ENCODE data around the gene TYRO3.
"Not testable (repeated sequence)": the region's sequence is repeated elsewhere in the genome, so short reads cannot be mapped to it uniquely, and the experiment has no call there.

TYRO3 gene

DNA sequence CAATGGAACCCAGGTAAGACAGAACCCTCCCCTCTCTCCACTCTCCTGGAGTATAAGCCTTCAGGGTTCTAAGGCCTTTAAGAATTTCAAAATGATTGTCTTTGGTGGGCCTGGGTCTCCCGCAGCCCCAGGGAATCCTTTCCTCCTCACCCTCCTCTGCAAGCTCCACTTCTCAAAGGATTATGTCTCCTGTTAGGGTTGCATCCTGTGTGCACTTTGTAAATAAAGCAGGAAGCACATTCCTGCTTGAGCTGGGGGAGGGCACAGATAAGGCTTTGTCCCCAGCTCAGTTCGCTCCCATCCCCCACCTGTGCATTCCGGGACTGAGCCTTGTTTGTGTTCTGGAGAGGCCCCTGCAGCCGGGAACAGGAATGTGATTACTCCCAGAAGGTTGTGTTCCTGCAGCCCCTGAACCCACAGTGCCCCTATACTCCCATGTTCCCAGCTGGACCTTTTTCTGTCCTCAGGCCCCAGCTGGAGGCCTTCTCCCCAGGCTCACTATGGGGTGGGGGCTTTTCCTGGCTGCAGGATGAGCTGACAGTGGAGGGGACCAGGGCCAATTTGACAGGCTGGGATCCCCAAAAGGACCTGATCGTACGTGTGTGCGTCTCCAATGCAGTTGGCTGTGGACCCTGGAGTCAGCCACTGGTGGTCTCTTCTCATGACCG lies 9.5 kb downstream of the TYRO3 start:
- peak; percentile 99 for DNase-seq
- Histone ChIP-seq H3K4me1 (ENCODE audit: control insufficient read depth, low read depth, low read length) (peaks cover 38% of the 10 kb centered on the region), H3K4me3 (ENCODE audit: low read length) (no peak overlapping the region), H3K79me2 (ENCODE audit: control insufficient read depth, insufficient read depth, low read length) (no peaks in the 10 kb centered on the region), H2BK5ac (ENCODE audit: low read length) (peak overlapping the region; percentile 92), H2AK5ac (ENCODE audit: low read length) (peak overlapping the region; percentile 96), H3K9ac (ENCODE audit: low read length) (peak overlapping the region; percentile 66), H3K79me1 (ENCODE audit: low read length) (peaks cover 6% of the 10 kb centered on the region), H4K8ac (ENCODE audit: low read depth, low read length) (no peak overlapping the region), H3K4ac (ENCODE audit: low read depth, low read length) (peak overlapping the region; percentile 70), H3K36me3 (ENCODE audit: control insufficient read depth, insufficient read depth, low read length) (peaks cover 16% of the 10 kb centered on the region), H3K56ac (ENCODE audit: low read length) (peak overlapping the region; percentile 87), H2BK15ac (replicated peaks; ENCODE audit: low read depth) (peak overlapping the region; percentile 45), H2BK120ac (ENCODE audit: low read depth, low read length) (no peak overlapping the region), H3K23ac (ENCODE audit: low read length) (peak overlapping the region; percentile 97), H3K27me3 (ENCODE audit: insufficient read depth, low read length, poor library complexity) (no peaks in the 10 kb centered on the region), H4K5ac (ENCODE audit: low read length) (no peak overlapping the region), H3K18ac (ENCODE audit: low read length) (peak overlapping the region; percentile 89), H3K27ac (ENCODE audit: low read depth, low read length) (peak overlapping the region; percentile 98), H3K4me2 (ENCODE audit: low read length) (peak overlapping the region; percentile 45)
- WGBS (ENCODE audit: extremely low coverage, insufficient coverage, low lambda C conversion rate) = no CpG with 5 or more reads among the region's 8 CpGs

DNA sequence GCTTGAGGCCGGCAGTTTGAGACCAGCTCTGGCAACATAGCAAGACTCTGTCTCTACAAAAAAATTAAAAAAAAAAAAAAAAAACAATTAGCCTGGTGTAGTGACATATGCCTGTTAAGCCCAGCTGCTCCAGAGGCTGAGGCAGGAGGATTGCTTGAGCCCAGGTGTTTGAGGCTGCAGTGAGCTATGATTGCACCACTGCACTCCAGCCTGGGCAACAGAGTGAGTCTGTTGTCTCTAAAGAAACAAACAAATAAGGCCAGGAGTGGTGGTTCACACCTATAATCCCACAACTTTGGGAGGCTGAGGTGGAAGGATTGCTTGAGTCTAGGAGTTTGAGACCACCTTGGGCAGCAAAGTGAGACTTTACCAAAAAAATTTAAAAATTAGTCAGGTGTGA lies 10.2 kb downstream of the TYRO3 start:
- not testable (repeated sequence) for H2BK120ac ChIP-seq (ENCODE audit: low read depth, low read length); H2BK15ac ChIP-seq (replicated peaks; ENCODE audit: low read depth); H3K27ac ChIP-seq (ENCODE audit: low read depth, low read length); H2AK5ac ChIP-seq (ENCODE audit: low read length); H4K8ac ChIP-seq (ENCODE audit: low read depth, low read length); H3K79me1 ChIP-seq (ENCODE audit: low read length); H3K4ac ChIP-seq (ENCODE audit: low read depth, low read length); H4K5ac ChIP-seq (ENCODE audit: low read length); H3K23ac ChIP-seq (ENCODE audit: low read length); H3K9ac ChIP-seq (ENCODE audit: low read length); H3K56ac ChIP-seq (ENCODE audit: low read length); H3K27me3 ChIP-seq (ENCODE audit: insufficient read depth, low read length, poor library complexity); H2BK5ac ChIP-seq (ENCODE audit: low read length); H3K4me2 ChIP-seq (ENCODE audit: low read length); H3K79me2 ChIP-seq (ENCODE audit: control insufficient read depth, insufficient read depth, low read length); DNase-seq; H3K4me3 ChIP-seq (ENCODE audit: low read length)
- Histone ChIP-seq H3K18ac (ENCODE audit: low read length) (peak overlapping the region; percentile 51), H3K36me3 (ENCODE audit: control insufficient read depth, insufficient read depth, low read length) (peaks cover 20% of the 10 kb centered on the region), H3K4me1 (ENCODE audit: control insufficient read depth, low read depth, low read length) (peaks cover 35% of the 10 kb centered on the region)
- no CpG with 5 or more reads among the region's 1 CpG for WGBS (ENCODE audit: extremely low coverage, insufficient coverage, low lambda C conversion rate)

DNA sequence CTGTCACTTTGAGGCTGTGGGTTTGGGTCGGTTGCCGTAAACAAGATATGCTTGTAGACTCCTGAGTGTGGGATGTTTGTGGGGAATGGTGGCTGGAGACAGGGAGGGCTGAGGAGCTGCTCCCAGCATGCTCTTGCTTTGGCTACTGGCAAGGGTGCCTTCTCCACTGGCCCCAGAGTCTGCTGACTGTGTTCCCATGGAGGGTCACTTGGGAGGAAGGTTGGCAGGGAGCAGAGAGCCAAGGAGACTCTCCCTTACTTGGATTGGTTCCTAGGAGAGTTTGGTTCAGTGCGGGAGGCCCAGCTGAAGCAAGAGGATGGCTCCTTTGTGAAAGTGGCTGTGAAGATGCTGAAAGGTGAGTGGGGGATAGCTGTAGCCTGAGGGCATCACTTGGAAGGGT lies 11.8 kb downstream of the TYRO3 start:
- Histone ChIP-seq H3K79me2 (ENCODE audit: control insufficient read depth, insufficient read depth, low read length) (no peaks in the 10 kb centered on the region), H3K27ac (ENCODE audit: low read depth, low read length) (no peak overlapping the region), H2AK5ac (ENCODE audit: low read length) (no peak overlapping the region), H2BK15ac (replicated peaks; ENCODE audit: low read depth) (no peak overlapping the region), H4K8ac (ENCODE audit: low read depth, low read length) (no peak overlapping the region), H3K56ac (ENCODE audit: low read length) (no peak overlapping the region), H3K23ac (ENCODE audit: low read length) (no peak overlapping the region), H3K79me1 (ENCODE audit: low read length) (peaks cover 2% of the 10 kb centered on the region), H3K4ac (ENCODE audit: low read depth, low read length) (no peak overlapping the region), H3K4me1 (ENCODE audit: control insufficient read depth, low read depth, low read length) (peaks cover 25% of the 10 kb centered on the region), H3K4me3 (ENCODE audit: low read length) (no peak overlapping the region), H3K9ac (ENCODE audit: low read length) (no peak overlapping the region), H3K18ac (ENCODE audit: low read length) (no peak overlapping the region), H4K5ac (ENCODE audit: low read length) (no peak overlapping the region), H2BK120ac (ENCODE audit: low read depth, low read length) (no peak overlapping the region), H2BK5ac (ENCODE audit: low read length) (no peak overlapping the region), H3K27me3 (ENCODE audit: insufficient read depth, low read length, poor library complexity) (no peaks in the 10 kb centered on the region), H3K4me2 (ENCODE audit: low read length) (no peak overlapping the region), H3K36me3 (ENCODE audit: control insufficient read depth, insufficient read depth, low read length) (peaks cover 19% of the 10 kb centered on the region)
- WGBS (ENCODE audit: extremely low coverage, insufficient coverage, low lambda C conversion rate) = no CpG with 5 or more reads among the region's 3 CpGs
- no peak for DNase-seq

GRCh38 chr15:41571948-41572347 lies 12.9 kb downstream of the TYRO3 start:
- Histone ChIP-seq H2BK15ac (replicated peaks; ENCODE audit: low read depth) (no peak overlapping the region), H3K27ac (ENCODE audit: low read depth, low read length) (no peak overlapping the region), H3K23ac (ENCODE audit: low read length) (no peak overlapping the region), H2BK120ac (ENCODE audit: low read depth, low read length) (no peak overlapping the region), H3K4me2 (ENCODE audit: low read length) (no peak overlapping the region), H2AK5ac (ENCODE audit: low read length) (no peak overlapping the region), H4K8ac (ENCODE audit: low read depth, low read length) (no peak overlapping the region), H3K79me2 (ENCODE audit: control insufficient read depth, insufficient read depth, low read length) (no peaks in the 10 kb centered on the region), H3K56ac (ENCODE audit: low read length) (no peak overlapping the region), H3K4me1 (ENCODE audit: control insufficient read depth, low read depth, low read length) (peaks cover 20% of the 10 kb centered on the region), H3K18ac (ENCODE audit: low read length) (no peak overlapping the region), H3K27me3 (ENCODE audit: insufficient read depth, low read length, poor library complexity) (no peaks in the 10 kb centered on the region), H3K36me3 (ENCODE audit: control insufficient read depth, insufficient read depth, low read length) (peaks cover 18% of the 10 kb centered on the region), H4K5ac (ENCODE audit: low read length) (no peak overlapping the region), H3K9ac (ENCODE audit: low read length) (no peak overlapping the region), H3K4me3 (ENCODE audit: low read length) (no peak overlapping the region), H3K4ac (ENCODE audit: low read depth, low read length) (no peak overlapping the region), H2BK5ac (ENCODE audit: low read length) (no peak overlapping the region), H3K79me1 (ENCODE audit: low read length) (no peaks in the 10 kb centered on the region)
- no peak for DNase-seq
- no CpG with 5 or more reads among the region's 3 CpGs for WGBS (ENCODE audit: extremely low coverage, insufficient coverage, low lambda C conversion rate)

DNA sequence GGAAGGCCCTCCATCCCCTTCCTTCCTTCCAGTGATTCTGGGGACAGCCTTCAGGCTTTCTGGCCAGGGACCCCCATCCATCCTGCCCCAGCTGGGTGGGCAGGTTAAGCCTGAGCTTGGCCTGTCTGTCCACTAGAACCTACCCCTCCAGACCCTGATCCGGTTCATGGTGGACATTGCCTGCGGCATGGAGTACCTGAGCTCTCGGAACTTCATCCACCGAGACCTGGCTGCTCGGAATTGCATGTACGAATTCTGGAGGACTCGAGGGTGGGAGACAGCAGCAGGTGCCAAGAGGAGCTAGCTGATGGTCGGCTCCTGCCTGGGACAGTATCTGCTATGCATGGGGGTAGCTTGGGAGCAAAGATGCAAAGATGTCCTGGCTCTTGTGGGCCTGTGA lies 13.9 kb downstream of the TYRO3 start:
- no peak overlapping the region for H3K4me3 ChIP-seq (ENCODE audit: low read length)
- no peak overlapping the region for H2BK15ac ChIP-seq (replicated peaks; ENCODE audit: low read depth)
- H4K8ac ChIP-seq (ENCODE audit: low read depth, low read length) = no peak overlapping the region
- no peaks in the 10 kb centered on the region for H3K79me1 ChIP-seq (ENCODE audit: low read length)
- H2BK120ac ChIP-seq (ENCODE audit: low read depth, low read length) = no peak overlapping the region
- no peak overlapping the region for H4K5ac ChIP-seq (ENCODE audit: low read length)
- H3K4me2 ChIP-seq (ENCODE audit: low read length) = no peak overlapping the region
- no peak overlapping the region for H3K4ac ChIP-seq (ENCODE audit: low read depth, low read length)
- H2AK5ac ChIP-seq (ENCODE audit: low read length) = no peak overlapping the region
- H3K23ac ChIP-seq (ENCODE audit: low read length) = no peak overlapping the region
- H3K27me3 ChIP-seq (ENCODE audit: insufficient read depth, low read length, poor library complexity) = no peaks in the 10 kb centered on the region
- no peak for DNase-seq
- H3K36me3 ChIP-seq (ENCODE audit: control insufficient read depth, insufficient read depth, low read length) = peaks cover 18% of the 10 kb centered on the region
- no peak overlapping the region for H3K9ac ChIP-seq (ENCODE audit: low read length)
- WGBS (ENCODE audit: extremely low coverage, insufficient coverage, low lambda C conversion rate) = no CpG with 5 or more reads among the region's 8 CpGs
- no peak overlapping the region for H3K27ac ChIP-seq (ENCODE audit: low read depth, low read length)
- no peak overlapping the region for H3K18ac ChIP-seq (ENCODE audit: low read length)
- peaks cover 11% of the 10 kb centered on the region for H3K4me1 ChIP-seq (ENCODE audit: control insufficient read depth, low read depth, low read length)
- H2BK5ac ChIP-seq (ENCODE audit: low read length) = no peak overlapping the region
- H3K56ac ChIP-seq (ENCODE audit: low read length) = peak overlapping the region; percentile 34
- H3K79me2 ChIP-seq (ENCODE audit: control insufficient read depth, insufficient read depth, low read length) = no peaks in the 10 kb centered on the region

DNA sequence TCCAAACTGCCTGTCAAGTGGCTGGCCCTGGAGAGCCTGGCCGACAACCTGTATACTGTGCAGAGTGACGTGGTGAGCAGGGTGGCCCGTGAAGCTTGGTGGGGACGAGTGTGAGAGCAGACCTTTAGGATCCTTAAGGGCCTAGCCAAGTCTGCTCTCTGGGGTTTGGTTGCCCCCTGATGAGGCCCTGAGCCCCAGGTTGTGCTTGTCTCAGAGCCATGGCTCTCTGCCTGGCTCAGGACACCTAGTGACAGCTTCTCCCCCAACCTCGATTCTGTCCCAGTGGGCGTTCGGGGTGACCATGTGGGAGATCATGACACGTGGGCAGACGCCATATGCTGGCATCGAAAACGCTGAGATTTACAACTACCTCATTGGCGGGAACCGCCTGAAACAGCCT lies 14.4 kb downstream of the TYRO3 start:
- Histone ChIP-seq H3K23ac (ENCODE audit: low read length) (no peak overlapping the region), H3K79me1 (ENCODE audit: low read length) (no peaks in the 10 kb centered on the region), H3K79me2 (ENCODE audit: control insufficient read depth, insufficient read depth, low read length) (no peaks in the 10 kb centered on the region), H3K27me3 (ENCODE audit: insufficient read depth, low read length, poor library complexity) (no peaks in the 10 kb centered on the region), H3K27ac (ENCODE audit: low read depth, low read length) (no peak overlapping the region), H3K18ac (ENCODE audit: low read length) (no peak overlapping the region), H3K36me3 (ENCODE audit: control insufficient read depth, insufficient read depth, low read length) (peaks cover 18% of the 10 kb centered on the region), H2AK5ac (ENCODE audit: low read length) (no peak overlapping the region), H3K4me3 (ENCODE audit: low read length) (no peak overlapping the region), H3K4me1 (ENCODE audit: control insufficient read depth, low read depth, low read length) (peaks cover 7% of the 10 kb centered on the region), H3K4ac (ENCODE audit: low read depth, low read length) (no peak overlapping the region), H2BK5ac (ENCODE audit: low read length) (no peak overlapping the region), H3K56ac (ENCODE audit: low read length) (peak overlapping the region; percentile 64), H4K5ac (ENCODE audit: low read length) (no peak overlapping the region), H4K8ac (ENCODE audit: low read depth, low read length) (no peak overlapping the region), H2BK120ac (ENCODE audit: low read depth, low read length) (no peak overlapping the region), H3K4me2 (ENCODE audit: low read length) (no peak overlapping the region), H3K9ac (ENCODE audit: low read length) (no peak overlapping the region), H2BK15ac (replicated peaks; ENCODE audit: low read depth) (no peak overlapping the region)
- DNase-seq = no peak
- WGBS (ENCODE audit: extremely low coverage, insufficient coverage, low lambda C conversion rate) = no CpG with 5 or more reads among the region's 13 CpGs

Measured in mesendoderm (in vitro differentiated cells).